Fibroblast of mammary gland (primary cell): ENCODE data around the gene DDX60.

Experiments
- DNase-seq: peaks from one replicate; pipeline ENCODE4 v3.0.0-alpha.2; 2010; ENCODE audit warnings: low read depth
- H3K4me3 ChIP-seq: 2 replicates; pipeline ENCODE4 v1.5.1; 2011; ENCODE audit warnings: low read depth, mild to moderate bottlenecking, low read length, moderate library complexity; ENCODE audit not compliant: control insufficient read depth
- TF ChIP-seq, protein P1 (sequence below): conservative IDR thresholded peaks from 2 replicates; pipeline ENCODE4 v1.5.1; 2011; ENCODE audit warnings: low read depth, low read length, inconsistent platforms; ENCODE audit not compliant: control insufficient read depth, insufficient read depth

The DDX60 gene, protein sequence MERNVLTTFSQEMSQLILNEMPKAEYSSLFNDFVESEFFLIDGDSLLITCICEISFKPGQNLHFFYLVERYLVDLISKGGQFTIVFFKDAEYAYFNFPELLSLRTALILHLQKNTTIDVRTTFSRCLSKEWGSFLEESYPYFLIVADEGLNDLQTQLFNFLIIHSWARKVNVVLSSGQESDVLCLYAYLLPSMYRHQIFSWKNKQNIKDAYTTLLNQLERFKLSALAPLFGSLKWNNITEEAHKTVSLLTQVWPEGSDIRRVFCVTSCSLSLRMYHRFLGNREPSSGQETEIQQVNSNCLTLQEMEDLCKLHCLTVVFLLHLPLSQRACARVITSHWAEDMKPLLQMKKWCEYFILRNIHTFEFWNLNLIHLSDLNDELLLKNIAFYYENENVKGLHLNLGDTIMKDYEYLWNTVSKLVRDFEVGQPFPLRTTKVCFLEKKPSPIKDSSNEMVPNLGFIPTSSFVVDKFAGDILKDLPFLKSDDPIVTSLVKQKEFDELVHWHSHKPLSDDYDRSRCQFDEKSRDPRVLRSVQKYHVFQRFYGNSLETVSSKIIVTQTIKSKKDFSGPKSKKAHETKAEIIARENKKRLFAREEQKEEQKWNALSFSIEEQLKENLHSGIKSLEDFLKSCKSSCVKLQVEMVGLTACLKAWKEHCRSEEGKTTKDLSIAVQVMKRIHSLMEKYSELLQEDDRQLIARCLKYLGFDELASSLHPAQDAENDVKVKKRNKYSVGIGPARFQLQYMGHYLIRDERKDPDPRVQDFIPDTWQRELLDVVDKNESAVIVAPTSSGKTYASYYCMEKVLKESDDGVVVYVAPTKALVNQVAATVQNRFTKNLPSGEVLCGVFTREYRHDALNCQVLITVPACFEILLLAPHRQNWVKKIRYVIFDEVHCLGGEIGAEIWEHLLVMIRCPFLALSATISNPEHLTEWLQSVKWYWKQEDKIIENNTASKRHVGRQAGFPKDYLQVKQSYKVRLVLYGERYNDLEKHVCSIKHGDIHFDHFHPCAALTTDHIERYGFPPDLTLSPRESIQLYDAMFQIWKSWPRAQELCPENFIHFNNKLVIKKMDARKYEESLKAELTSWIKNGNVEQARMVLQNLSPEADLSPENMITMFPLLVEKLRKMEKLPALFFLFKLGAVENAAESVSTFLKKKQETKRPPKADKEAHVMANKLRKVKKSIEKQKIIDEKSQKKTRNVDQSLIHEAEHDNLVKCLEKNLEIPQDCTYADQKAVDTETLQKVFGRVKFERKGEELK (N-terminal part only)

DNA sequence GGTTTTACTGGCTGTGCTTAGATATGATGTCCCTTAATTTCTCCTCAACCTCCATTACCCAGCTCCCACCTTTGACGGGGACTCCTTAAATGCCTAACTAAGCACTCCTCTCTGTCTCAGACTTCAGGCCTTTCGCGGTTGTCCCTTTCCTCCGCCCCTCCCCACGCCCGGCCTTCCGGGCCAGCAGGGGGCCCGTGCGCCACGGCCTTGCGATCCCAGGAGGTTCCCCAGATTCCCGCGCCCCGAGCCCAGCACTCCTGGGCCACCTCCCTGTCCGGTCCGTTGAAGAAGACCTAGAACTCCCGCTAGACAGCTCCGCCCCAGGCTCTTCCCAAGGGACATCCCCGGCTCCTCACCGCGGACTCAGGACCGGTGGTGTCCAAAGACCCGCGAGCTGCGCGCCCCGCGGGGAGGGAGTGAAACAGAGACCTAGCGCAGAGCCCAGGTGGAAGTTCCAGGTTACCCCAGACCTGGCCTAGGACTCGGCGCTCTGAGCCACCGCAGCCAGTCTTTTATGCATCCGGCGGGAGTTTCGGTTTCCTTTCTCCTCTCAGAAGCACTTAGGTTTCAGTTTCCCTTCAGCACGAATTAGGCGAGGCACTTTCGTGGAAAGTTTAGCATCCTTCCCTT lies at the start of gene DDX60:
TSS of gene DDX60 (minus strand) at position 487 of the 630 bp plus-strand sequence. CDS start 7,493 bp downstream, outside the sequence.
- peak; percentile 74 for DNase-seq
- TF ChIP-seq, protein P1, sequence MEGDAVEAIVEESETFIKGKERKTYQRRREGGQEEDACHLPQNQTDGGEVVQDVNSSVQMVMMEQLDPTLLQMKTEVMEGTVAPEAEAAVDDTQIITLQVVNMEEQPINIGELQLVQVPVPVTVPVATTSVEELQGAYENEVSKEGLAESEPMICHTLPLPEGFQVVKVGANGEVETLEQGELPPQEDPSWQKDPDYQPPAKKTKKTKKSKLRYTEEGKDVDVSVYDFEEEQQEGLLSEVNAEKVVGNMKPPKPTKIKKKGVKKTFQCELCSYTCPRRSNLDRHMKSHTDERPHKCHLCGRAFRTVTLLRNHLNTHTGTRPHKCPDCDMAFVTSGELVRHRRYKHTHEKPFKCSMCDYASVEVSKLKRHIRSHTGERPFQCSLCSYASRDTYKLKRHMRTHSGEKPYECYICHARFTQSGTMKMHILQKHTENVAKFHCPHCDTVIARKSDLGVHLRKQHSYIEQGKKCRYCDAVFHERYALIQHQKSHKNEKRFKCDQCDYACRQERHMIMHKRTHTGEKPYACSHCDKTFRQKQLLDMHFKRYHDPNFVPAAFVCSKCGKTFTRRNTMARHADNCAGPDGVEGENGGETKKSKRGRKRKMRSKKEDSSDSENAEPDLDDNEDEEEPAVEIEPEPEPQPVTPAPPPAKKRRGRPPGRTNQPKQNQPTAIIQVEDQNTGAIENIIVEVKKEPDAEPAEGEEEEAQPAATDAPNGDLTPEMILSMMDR, result peak; percentile 40
- peak within 1 kb of the TSS; percentile 86 for H3K4me3 ChIP-seq

DNA sequence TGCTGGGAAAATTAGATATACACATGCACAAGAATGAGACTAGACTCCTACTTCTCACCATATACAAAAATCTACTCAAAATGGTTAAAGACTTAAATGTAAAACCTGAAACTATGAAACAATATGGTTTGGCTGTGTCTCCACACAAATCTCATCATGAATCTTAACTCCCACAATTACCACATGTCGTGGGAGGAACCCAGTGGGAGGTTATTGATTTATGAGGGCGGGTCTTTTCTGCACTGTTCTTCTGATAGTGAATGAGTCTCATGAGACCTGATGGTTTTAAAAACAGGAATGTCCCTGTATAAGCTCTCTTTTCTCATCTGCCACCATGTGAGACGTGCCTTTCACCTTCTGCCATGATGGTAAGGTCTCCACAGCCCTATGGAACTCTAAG lies 48.5 kb upstream of the DDX60 start:
- H3K4me3 ChIP-seq, result no peak overlapping the region
- DNase-seq, result no peak
- TF ChIP-seq, protein P1, result no peak

DNA sequence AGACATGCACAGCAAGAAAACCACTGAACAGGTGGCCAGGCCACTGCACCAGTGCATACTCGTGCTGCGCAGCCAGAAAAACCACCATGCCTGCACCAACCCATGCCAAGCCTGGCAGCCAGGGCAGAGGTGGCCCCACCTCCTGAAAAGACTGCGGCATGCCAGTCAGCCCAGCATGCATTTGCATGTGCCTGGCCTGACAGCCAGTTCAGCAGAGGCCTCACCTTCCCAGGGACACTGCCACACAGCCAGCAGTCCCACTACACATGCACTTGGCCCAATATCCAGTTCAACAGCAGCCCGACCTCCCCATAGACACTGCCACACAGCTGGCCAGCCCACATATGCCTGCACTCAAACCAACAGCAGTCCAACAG lies 43.5 kb upstream of the DDX60 start:
- no peak for DNase-seq
- TF ChIP-seq, protein P1, result no peak
- H3K4me3 ChIP-seq, result no peak overlapping the region

DNA sequence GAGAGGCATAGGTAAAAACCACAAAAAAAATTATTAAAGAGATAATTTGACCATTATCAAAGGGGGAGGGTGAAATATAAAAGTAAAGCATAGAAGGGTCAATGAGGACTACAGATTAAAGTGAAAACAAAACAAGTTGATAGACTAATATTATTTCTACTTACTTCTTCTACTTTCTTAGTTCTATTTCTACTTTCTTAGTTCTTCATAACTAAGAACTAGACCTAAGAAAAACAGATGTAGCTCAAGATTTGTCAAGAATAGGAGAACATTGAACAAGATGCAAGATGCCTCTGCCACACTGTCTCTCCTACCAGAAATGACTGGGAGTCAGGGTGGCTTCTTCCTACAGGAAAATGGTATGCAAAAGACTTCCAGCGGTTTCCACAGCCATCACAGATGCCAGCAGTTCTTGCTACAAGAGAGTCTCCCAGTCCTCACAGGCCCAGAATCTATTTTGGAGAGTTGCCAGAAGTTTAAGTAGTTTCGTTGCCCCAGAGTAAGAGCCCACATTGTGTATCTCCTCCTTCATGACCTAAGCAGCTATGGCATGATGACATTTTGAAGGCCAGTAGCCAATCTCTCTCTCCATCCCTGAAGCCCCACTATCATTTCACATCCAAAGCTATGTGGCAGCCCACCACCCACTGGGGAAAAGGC lies 42.9 kb upstream of the DDX60 start:
- H3K4me3 ChIP-seq, result no peak overlapping the region

DNA sequence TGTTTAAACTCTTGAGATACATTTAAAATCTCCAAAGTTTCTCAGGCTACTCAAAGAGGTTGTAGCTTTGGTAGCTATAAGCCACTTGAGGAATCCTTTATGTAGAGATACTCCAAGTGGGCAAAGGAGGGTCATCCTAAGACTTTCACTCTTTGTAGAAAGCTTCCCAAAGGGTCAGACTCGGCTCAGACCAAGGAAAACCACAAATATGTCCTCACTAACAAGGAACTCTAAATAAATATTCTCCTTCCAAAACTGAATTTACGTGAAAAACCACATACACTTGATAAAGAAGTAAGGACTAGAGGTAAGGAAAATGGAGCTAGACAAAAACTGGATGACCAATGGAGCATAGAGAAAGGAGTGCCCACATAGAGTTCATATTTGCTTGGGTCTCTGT lies 41.7 kb upstream of the DDX60 start:
- TF ChIP-seq, protein P1, result no peak
- DNase-seq, result no peak
- no peak overlapping the region for H3K4me3 ChIP-seq

More for the DNA sequence above, 42.9 kb upstream of the DDX60 start:
- TF ChIP-seq, protein P1, result no peak
- DNase-seq, result no peak
